Kidney glomerular epithelial cell (primary cell): ENCODE results near the gene MANBA.
A peak's percentile ranks its signal among the peaks of the same experiment; 100 is the strongest.
"Not testable (repeated sequence)": the region's sequence is repeated elsewhere in the genome, so short reads cannot be mapped to it uniquely, and the experiment has no call there.

ENCODE experiments used
- DNase-seq: peaks from one replicate; lab custom pipeline; 2025; lab: John Stamatoyannopoulos, UW

MANBA gene

DNA sequence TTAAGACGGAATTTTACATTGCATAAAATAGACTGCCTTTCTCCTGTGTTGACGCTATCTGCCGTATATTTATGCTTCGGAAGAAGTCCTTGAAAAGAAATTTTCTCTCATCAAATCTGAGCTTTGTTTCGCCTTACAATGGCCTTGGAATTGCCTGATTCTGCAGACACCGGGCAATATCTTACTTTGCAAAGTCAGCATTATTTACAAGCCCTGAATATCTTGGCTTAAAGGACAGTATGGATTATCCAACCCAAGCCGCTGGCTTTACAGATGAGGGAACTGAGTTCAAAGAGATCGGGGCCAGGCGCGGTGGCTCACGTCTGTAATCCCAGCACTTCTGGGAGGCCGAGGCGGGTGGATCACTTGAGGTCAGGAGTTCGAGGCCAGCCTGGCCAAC is 1.1 kb upstream of the MANBA start:
- DNase-seq: no peak

DNA sequence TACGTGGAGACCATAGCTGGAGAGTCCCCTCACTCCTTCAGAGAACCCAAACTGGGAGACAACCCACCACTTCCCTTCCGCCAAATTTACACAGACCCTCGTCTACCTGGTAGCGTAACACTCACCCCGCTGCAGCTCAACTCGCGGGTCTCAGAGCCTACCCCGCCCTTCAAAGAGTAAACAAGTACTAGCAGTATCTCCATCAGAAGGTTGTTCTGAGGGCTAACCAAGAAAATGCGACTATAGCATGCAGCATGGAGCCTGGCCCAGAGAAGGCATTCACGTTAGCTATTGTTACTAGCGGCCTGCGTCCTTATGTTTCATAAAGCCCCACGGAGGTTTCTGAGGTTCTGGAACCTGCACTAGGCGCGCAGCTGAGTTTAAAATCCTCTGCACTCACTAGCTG is 531 bp upstream of the MANBA start:
- DNase-seq: no peak

DNA sequence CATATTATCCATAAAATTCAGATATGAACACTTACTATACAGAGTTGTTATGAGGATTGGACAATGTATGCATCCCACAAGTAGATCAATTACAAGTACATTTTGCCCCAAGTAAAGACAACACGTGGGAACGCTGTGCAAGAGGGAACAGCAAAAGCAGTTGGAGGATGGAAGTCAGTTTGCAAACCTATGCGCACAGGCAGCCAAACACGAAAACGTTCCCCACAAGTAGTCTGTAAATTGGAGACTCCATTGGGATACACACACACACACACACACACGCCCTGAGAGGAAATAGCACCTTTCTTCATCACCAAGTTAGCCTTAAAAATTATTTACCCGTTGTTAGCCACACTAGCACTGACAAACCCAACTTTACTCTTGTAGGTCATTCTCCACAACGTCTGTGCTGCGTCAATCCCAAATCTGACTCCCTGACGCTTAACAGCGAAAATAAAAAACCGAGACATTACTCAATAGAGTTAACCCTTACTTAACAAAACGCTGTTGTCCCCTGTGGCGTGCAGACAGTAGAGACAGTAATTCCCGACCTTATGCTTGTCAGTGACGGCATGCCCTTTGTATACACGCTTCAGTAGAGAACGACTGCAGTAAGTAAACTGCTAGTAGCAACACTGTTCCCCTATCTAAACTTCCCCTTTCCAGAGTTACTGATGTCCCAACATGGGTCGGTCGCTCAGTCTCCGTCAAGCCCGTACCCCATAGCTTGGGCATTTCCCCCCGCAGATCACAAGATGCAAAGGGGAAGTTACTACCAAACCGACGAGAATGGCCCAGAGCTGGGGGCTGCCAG is 730 bp downstream of the MANBA start:
- DNase-seq: peak; percentile 18

DNA sequence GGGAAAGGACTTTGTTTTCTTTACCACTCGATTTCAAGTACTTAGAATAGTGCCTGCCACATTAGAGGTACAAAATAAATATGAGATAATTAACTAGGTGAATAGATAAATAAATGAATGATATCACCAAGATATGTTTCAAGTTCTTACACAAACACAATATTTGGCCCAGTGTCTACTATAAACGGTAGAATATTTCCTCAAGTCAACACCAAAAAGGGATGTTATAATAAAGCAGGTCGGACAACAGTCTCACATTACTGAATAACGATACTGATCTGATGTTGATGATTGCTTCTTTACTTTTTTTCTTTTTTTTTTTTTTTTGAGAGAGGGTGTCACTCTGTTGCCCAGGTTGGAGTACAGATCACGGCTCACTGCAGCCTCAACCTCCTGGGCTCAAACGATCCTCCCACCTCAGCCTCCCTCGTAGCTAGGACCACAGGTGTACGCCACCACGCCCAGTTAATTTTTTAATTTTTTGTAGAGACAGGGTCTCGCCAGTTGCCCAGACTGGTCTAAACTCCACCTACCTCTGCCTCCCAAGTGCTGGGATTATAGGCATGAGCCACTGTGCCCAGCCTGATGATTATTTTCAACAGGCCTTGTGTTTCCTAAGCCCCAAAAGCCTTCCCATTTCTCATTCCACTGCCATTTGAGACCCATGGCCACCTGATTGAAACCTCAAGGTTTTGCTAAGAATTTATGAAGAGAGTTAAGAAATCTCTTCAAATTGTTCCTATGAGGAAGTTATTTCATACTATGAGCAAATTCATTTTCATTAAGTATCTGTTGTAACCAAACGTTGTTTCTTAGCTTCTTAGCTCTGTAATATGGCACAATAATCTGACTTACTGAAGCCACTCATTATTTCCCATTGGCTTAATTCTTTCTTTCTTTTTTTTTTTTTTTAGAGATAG is 2.3 kb downstream of the MANBA start:
- DNase-seq: no peak

DNA sequence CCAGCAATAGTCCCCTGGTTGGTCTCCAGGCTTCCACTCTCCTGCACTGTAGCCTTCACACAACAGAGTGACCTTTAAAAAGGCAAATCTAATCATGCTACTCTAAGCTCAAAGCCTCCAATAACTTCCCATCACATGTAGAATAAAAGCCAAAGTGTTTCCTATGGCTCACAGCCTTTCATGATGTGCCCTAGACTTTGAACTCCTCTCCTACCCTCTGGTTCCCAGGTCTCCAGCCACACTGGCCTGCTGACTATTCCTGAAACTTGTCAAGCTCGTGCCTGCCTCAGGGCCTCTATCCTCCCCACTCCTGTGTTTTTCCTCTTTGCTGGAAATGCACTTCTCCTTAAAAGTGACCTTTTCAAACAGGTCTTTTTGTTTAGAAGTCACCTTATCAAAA is 3.1 kb downstream of the MANBA start:
- DNase-seq: no peak

DNA sequence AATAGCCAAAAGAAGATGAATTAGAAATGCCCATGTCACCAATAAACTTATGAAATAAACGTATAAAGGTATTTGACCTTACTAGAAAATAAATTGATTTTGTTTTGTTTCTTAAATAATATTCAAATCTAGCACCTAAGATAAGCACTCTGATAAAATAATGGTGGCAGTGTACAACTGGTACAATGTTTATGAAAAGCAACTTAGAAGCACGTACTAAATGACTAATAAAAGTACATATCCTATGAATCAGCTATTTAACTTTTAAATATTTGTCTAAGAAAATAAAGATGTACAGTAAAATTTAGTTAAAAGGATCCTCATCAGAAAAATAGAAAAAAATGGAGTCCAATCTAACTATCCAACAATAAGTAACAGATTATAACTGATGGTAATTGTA is 6.7 kb downstream of the MANBA start:
- DNase-seq: no peak

DNA sequence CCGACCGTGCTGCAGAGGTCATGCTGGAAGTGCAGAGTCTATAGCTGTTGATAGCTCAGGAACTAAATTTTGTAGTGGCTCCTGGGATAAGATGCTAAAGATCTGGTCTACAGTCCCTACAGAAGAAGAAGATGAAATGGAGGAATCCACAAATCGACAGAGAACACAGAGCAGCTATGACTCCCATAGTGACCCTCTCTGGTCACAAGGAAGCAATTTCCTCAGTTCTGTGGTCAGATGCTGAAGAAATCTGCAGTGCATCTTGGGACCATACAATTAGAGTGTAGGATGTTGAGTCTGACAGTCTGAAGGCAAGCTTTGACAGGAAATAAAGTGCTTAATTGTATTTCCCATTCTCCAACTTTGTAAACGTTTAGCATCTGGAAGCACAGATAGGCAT is 8.8 kb downstream of the MANBA start:
- DNase-seq: no peak

DNA sequence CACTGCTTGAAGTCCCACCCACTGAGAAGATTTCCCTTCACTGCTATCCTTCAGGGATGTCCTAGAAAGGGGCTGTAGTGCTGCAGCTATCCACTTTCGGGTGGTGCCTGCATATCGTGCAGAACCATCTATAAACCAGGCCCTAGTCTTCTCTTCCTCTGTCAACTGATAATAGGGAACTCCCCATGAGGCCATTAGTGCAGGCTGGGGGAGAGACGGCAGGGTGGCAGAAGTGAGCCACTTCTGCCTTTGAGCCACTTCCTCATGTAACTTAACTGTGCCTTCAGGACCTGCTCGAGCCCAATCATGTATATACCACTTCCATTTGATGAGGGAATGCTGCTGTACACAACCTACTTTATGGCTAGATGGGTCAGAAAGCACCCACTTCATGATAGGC is 17.4 kb downstream of the MANBA start:
- DNase-seq: not testable (repeated sequence)

DNA sequence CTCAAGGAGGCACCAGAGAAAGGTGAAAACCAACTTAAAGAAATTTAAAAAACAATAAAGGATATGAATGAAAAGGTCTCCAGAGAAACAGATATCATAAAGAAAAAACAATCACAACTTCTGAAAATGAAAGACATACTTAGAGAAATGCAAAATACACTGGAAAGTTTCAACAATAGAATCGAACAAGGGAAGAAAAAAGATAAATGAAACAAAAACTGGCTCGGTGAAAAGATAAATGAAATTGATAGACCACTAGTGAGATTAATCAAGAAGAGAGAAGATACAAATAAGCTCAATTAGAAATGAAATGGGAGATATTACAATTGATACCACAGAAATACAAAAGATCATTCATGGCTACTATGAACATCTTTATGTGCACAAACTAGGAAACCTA is 22.0 kb downstream of the MANBA start:
- not testable (repeated sequence) for DNase-seq

DNA sequence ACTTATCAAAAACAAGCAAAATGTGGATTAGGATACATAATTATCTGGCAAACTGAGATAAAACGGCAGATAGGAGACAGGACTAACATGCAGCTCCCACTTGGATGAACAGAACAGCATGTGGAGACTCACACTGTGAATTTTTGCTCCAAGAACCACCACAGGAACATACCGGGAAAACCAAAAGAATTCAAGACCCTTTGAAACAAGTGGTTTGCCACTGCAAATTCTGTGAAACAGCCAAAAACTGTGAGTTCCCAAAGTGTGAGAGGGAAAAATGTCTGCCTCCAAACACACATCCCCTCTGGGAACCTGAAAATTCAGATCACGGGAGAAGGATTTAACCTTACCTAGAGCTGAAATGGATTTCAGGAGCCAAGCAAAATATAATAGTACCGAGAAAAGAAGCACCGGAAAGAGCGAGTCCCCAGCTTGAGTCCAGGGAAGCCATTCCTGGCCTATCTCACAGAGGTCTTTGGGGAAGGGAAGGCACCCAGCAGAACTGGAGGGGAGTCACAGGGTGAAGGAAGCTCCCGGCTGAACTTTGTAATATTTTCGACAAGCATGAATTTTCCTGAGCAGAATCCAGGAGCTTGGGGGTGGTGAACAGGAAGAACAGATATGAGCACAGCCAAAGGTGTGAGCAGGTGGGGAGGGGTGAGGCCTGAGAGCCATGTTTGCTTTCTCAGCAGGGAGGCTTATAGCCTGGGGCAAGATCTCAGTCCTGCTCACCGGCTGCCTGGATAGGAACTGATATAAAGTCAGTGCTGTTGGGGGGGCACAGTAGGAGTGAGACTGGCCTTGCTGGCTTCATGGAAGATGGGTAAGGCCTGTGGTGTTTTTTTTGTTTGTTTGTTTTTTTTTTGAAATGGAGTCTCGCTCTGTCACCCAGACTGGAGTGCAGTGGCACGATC is 23.9 kb downstream of the MANBA start:
- no peak for DNase-seq

DNA sequence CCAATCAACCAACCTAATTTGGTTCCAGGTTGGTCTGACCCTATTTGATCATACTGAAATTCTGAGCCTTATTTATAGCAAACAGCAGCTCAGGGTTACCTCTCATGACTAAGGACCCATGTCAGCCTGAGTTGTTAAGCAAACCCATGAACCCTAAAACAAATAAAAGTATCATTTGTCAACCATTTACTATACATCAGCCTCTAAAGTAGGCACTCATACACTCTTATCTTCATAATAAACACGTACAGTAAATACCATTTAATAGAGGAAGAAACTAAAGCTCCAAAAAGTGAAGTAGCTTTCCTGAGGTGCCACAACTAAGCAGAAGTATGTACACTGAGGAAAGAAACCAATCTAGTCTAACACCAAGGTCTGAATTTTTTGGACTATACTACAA is 25.2 kb downstream of the MANBA start:
- DNase-seq: no peak

DNA sequence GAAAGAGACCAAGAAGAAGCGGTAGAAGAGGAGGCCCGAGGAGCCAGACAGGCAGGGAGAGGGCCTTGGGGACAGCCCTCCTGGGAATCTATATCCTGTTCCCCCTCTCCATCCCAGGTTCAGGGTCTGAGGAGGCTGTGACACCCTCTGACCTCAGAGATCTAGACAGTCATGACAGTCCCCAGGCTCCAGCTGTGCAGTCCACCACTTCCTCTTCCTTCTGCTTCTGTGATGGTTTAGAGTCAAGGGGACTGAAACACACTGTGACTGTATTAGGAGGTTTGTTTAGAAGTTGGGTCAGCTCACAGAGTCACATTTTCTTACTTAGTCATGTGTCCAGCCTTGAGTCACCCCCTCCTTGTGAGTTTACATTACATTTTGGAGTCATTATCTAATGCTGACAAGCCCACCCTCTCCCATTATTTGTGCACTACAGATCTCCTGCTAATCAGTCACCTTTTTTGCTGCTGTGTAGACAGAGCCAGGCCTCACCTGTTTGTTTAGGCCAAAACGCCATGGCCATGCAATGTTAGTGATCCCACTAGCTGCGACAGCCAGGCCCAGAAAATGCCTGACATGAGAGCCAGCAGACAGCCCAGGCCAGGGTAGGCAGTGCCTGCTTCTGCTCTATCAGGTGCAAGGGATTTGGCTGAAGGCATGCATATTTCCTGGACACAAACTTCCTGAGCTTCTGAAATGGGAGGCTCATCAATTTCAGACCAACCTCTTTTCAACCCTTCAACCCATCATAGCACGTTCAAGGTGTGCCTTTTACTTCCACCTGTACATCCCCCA is 26.0 kb downstream of the MANBA start:
- no peak for DNase-seq

DNA sequence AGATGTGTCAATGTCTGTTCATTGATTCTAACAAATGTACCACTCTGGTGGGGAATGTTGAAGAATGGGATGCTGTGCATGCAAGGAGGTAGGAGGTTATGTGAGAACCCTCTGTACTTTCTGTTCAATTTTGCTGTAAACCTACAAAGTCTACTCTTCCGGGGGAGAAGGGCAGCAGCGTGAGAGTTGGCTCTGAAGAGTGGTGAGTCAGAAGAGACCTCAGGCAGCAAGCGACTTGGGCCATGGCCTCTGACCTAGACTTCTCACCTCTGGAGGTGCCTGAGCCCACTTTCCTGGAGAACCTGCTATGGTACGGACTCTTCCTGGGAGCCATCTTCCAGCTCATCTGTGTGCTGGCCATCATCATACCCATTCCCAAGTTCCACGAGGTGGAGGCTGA is 26.7 kb downstream of the MANBA start:
- no peak for DNase-seq

DNA sequence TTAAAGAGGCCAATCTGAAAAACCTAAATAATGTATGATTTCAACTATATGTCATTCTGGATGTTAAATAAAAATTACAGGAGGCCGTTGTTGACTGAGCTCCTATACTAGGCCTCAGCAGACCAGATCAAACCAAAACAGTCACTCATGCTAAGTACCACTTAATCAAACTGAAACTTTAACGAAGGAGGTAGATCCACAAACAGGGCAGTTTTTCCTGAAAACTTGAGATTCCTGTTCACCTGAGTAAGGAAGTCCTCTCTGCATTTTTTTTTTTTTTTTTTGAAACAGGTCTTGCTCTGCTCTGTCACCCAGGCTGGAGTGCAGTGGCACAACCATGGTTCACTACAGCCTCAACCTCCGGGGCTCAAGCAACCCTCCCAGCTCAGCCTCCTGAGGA is 27.7 kb downstream of the MANBA start:
- no peak for DNase-seq

DNA sequence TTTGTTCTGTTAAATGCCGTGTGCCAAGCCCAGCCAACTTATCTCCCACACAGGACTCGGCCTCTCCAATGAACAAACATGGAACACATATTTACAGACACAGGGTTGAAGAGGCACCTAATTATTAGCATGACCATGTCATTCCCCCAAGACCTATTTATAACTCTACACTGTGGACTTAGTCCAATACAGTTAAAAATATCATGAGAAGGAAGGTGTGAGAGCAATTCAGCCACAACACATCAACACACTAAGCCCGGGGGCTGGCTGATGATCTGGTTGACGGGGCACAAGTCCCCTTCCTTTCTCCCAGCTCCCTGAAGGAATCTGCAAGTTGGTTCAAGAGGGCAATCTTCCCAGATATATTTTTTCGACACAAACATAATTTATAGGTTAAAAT is 28.1 kb downstream of the MANBA start:
- no peak for DNase-seq

DNA sequence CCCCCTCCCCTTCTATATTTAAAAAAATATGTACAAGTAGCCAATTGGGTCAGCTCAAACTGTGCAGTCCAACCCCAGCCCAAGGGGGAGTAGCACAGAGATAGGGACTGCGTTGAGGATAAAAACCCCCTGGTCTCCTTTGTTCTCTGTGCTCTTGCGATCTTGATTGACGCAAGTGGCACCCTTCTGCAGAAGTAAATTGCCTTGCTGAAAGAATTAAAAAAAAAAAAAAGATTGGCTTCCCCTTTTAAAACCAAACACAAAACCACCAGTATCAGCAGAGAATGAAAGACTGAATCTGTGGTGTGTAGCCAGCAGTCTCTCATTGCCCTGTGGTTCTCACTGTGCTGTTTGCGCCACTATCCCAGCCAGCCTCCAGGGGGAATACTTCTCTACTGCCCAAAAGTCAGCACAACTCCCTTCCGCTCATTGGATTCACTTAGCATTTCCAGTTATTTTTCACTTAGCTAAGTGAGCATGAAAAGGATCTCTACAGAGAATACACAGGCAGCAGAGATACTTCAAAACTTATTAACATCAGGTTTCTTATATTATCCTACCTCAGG is 29.7 kb downstream of the MANBA start:
- DNase-seq: no peak

DNA sequence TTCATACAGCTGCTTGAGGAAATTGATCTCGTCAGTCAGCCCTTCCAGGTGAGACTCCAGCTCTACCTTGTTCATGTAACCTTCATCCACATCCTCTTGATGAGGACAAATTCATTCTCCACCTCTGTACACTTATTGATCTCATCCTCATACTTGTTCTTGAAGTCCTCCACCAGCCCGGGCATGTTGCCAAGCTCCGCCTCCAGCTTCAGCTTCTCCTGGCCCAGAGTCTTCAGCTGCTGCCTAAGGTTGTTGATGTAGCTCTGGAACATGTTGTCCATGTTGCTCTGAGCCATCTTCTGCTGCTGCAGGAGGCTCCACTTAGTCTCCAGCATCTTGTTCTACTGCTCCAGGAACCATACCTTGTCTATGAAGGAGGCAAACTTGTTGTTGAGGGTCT is 31.3 kb downstream of the MANBA start:
- DNase-seq: not testable (repeated sequence)

DNA sequence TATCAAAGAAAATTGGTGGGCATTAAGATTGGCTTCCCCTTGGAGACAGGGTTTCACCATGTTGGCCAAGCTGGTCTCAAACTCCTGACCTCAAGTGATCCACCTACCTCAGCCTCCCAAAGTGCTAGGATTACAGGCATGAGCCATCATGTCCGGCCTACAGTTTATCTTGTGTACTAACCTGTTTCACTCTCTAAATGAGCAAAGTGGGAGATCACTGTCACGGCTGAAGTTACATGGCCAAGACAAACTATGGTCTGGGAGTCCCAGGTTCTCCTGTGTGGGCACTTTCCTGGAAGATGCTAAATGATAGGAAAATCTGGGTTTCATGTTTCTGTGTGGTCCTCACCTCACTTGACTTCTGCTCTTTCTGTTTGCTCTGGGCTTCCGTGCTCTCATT is 33.8 kb downstream of the MANBA start:
- DNase-seq: not testable (repeated sequence)

DNA sequence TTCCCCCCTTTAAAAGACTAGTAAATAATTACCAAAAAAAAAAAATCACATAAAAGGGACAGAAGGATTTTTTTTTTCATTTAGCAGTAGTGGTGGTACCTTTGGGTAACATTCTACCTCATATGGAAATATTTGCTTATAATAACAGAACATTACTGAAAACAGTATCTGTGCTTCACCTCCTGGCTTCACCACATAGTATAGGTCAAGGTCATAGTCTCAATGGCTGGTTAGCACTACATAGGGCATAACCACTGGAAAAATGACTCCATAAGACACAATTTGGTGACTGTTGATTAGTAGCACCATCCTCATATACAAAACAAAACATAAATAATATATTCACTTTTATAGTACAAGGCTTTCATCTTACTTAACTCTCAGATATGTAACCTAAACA is 34.7 kb downstream of the MANBA start:
- no peak for DNase-seq

DNA sequence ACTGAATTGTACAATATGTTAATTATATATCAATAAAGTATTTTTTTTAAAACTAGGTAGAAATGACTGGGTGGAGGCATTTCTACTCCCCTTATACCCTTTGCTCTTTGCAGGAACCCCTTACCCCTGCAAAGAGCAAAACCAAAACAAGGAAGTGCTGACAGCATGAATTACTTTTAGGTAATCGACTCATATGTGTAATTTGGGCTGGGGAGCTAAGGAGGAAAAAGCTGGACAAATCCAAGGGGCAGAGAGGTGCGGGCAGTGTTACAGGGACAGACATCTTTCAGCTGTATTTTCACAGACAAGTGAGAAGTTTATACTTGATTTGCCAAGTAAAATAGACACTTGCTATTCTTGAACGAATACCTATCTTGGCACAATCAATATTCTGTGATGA is 35.5 kb downstream of the MANBA start:
- no peak for DNase-seq

DNA sequence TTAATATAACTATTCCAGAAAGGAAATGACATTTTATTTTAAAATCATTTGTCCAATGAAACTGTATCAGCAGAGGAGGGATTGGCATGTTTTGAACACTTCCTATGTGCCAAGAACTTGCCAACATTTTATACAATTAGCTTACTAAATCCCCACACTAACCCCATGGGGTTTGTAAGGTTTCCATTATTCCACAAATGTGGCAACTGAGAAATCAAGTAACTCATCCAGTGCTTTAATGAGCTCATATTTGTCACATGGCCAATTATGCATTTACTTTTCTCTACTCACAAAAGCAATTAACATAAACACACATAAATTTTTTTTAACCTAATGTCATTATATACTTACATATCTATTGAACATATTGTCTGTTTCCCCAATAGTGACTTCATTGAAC is 37.3 kb downstream of the MANBA start:
- no peak for DNase-seq
